Esophagus squamous epithelium (tissue), 4 donors: ENCODE measurements around the gene DLEU7.

Experiments used
- POLR2A ChIP-seq, 4 donors: fragments of 450-650 bp; IDR thresholded peaks; one replicate each; pipeline ENCODE4 v1.6.1; 2017; ENCODE audit warnings: antibody characterized with exemption in 4 of 4, mild to moderate bottlenecking in 4 of 4, moderate library complexity in 3 of 4
- TF ChIP-seq, protein P1 (sequence below), 6 experiments: fragments of 450-650 bp in 4 of 6; fragments of 200-600 bp in 2 of 6; sonication (generic) in 2 of 6; IDR thresholded peaks; one replicate each; pipeline ENCODE4 v1.5.1; 2016 to 2019; ENCODE audit warnings: antibody characterized with exemption in 6 of 6, mild to moderate bottlenecking in 4 of 6, moderate library complexity in 4 of 6

DNA sequence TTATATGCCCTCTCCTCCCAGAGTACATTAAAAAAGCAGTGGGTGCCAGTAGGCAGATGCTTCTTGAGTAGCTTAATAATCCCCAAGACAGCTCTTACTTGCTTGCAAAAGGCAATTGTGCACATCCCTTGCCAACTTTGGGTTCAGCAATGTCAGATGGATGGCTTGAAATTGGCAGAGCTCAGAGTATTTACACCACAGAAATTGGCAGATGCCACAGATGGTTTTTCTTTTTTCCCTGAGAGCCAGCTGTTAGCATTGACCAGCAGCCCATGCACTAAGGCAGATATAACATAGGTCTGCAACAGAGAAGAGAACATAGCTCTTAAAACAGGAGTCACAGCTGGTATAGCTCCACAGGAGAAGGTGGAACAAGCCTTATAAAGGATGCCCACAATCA, 47.7 kb upstream of the DLEU7 start:
- TF ChIP-seq, protein P1, sequence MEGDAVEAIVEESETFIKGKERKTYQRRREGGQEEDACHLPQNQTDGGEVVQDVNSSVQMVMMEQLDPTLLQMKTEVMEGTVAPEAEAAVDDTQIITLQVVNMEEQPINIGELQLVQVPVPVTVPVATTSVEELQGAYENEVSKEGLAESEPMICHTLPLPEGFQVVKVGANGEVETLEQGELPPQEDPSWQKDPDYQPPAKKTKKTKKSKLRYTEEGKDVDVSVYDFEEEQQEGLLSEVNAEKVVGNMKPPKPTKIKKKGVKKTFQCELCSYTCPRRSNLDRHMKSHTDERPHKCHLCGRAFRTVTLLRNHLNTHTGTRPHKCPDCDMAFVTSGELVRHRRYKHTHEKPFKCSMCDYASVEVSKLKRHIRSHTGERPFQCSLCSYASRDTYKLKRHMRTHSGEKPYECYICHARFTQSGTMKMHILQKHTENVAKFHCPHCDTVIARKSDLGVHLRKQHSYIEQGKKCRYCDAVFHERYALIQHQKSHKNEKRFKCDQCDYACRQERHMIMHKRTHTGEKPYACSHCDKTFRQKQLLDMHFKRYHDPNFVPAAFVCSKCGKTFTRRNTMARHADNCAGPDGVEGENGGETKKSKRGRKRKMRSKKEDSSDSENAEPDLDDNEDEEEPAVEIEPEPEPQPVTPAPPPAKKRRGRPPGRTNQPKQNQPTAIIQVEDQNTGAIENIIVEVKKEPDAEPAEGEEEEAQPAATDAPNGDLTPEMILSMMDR (IDR thresholded peaks at IDR 0.05): no peak
- TF ChIP-seq POLR2A (IDR thresholded peaks at IDR 0.05): no peak
